Keratinocyte (primary cell): Measurements from ENCODE around the gene PRDM11. TPM values are rescaled to one million over a fixed set of nuclear protein-coding genes. Genes with fewer than 3 reads are reported as not detected.

Experiments
- DNase-seq: peaks from one replicate; pipeline ENCODE4 v3.0.0-alpha.2; 2011; ENCODE audit warnings: low read depth, missing footprints, low spot score
- FAIRE-seq: peaks from 2 replicates; lab custom pipeline; 2011; peaks lifted over from hg19 to GRCh38; lab: Jason Lieb, UNC
- H2AFZ ChIP-seq: 2 replicates; pipeline ENCODE4 v1.6.0; 2012; ENCODE audit warnings: low read length, control low read depth, inconsistent platforms; ENCODE audit not compliant: control insufficient read depth
- H3K27ac ChIP-seq: 2 replicates; pipeline ENCODE4 v1.5.1; 2011; ENCODE audit warnings: low read length; ENCODE audit not compliant: control insufficient read depth, insufficient read depth
- H3K27me3 ChIP-seq: 3 replicates; pipeline ENCODE4 v1.6.0; 2011; ENCODE audit warnings: low read length; ENCODE audit not compliant: control insufficient read depth, insufficient read depth; ENCODE audit errors: extremely low read depth
- H3K36me3 ChIP-seq, 2 experiments: 2 replicates in 1 of 2; 3 replicates in 1 of 2; pipeline ENCODE4 v1.5.1; 2011; ENCODE audit warnings: low read length in 2 of 2, mild to moderate bottlenecking in 1 of 2; ENCODE audit not compliant: control insufficient read depth in 2 of 2, insufficient read depth in 2 of 2; ENCODE audit errors: extremely low read depth in 1 of 2
- H3K4me1 ChIP-seq: 3 replicates; pipeline ENCODE4 v1.5.1; 2011; ENCODE audit warnings: low read length; ENCODE audit not compliant: control insufficient read depth, insufficient read depth; ENCODE audit errors: extremely low read depth
- H3K4me2 ChIP-seq: 3 replicates; pipeline ENCODE4 v1.6.0; 2011; ENCODE audit warnings: low read depth, low read length; ENCODE audit not compliant: control insufficient read depth, insufficient read depth; ENCODE audit errors: extremely low read depth
- H3K4me3 ChIP-seq, 3 experiments: fragments of 200-600 bp in 1 of 3; sonication (generic) in 1 of 3; 2 replicates in 2 of 3; 3 replicates in 1 of 3; pipeline ENCODE4 v1.5.1; 2011 to 2016; ENCODE audit warnings: low read length in 3 of 3, mild to moderate bottlenecking in 3 of 3, control low read depth in 2 of 3, inconsistent platforms in 1 of 3, low read depth in 1 of 3, mixed read lengths in 1 of 3, mixed run types in 1 of 3, moderate library complexity in 1 of 3; ENCODE audit not compliant: control insufficient read depth in 2 of 3, insufficient read depth in 2 of 3; ENCODE audit errors: extremely low read depth in 1 of 3
- H3K79me2 ChIP-seq: 2 replicates; pipeline ENCODE4 v1.6.0; 2012; ENCODE audit warnings: low read length; ENCODE audit not compliant: control insufficient read depth, insufficient read depth
- H3K9ac ChIP-seq: 3 replicates; pipeline ENCODE4 v1.6.0; 2011; ENCODE audit warnings: low read length; ENCODE audit not compliant: control insufficient read depth, insufficient read depth; ENCODE audit errors: extremely low read depth
- H3K9me1 ChIP-seq: 3 replicates; pipeline ENCODE4 v1.6.0; 2011; ENCODE audit warnings: low read length; ENCODE audit not compliant: control insufficient read depth, insufficient read depth; ENCODE audit errors: extremely low read depth
- H3K9me3 ChIP-seq: 2 replicates; pipeline ENCODE4 v1.5.1; 2012; ENCODE audit warnings: low read depth, low read length; ENCODE audit not compliant: control insufficient read depth
- H4K20me1 ChIP-seq: 3 replicates; pipeline ENCODE4 v1.6.0; 2011; ENCODE audit warnings: low read length; ENCODE audit not compliant: control insufficient read depth, insufficient read depth; ENCODE audit errors: extremely low read depth
- EZH2 ChIP-seq: IDR thresholded peaks from one replicate; pipeline ENCODE4 v1.6.1; 2012; ENCODE audit warnings: inconsistent platforms, mild to moderate bottlenecking, low read length, moderate library complexity
- dilution Hi-C: fragments of 300-500 bp; cut with MboI; formaldehyde crosslinking; loops from one replicate; pipeline ENCODE4 v1.7.0; 2020; ENCODE audit warnings: low sequenced_read_pairs; ENCODE audit not compliant: extremely low pct_ligation_motif_present
- polyA plus RNA-seq, 5 experiments: library from polyadenylated mRNA; depleted of rRNA in 3 of 5; stranded (reverse) in 3 of 5; stranded (forward) in 1 of 5; unstranded in 1 of 5; fragments of >200 nt; gene quantifications; 1 replicate in 1 of 5; 2 replicates in 3 of 5; 3 replicates in 1 of 5; pipeline versions ENCODE4 v1.2.1 to v1.2.3, GENCODE V29; 2011 to 2012; ENCODE audit warnings: missing spikeins in 2 of 5, low read depth in 1 of 5, low replicate concordance in 1 of 5
- TF ChIP-seq, protein P1 (sequence below), 3 experiments: IDR thresholded peaks in 1 of 3; conservative IDR thresholded peaks in 1 of 3; optimal IDR thresholded peaks in 1 of 3; 2 replicates in 2 of 3; 3 replicates in 1 of 3; pipeline versions ENCODE3 to v1.5.1; 2011; ENCODE audit warnings: low read length in 3 of 3, mild to moderate bottlenecking in 3 of 3, moderate library complexity in 2 of 3, control low read depth in 1 of 3, inconsistent platforms in 1 of 3; ENCODE audit not compliant: insufficient read depth in 2 of 3; ENCODE audit errors: extremely low read depth in 1 of 3

Gene PRDM11
- polyA plus RNA-seq, 1 donor (not counting 4 experiments of a cell fraction or from before 2014, with no cell fraction given): 2.1 TPM

DNA sequence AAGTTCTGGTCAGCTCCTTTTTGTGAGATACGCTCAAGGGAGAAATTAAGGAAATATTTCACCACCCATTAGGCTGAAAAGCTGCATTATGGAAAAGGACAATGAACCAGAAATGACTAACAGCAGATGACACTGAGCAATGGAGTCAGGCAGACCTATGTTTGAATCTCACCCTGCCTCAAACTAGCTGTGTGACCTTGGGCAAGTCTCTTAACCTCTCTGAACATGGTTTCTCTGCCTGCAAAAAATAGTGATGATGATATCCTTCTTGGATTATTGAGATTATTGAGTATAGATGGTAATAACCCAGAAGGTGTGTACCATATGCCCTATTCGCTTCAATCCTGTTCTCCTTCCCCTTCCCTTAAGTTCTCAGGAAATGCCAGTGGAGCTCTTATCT, 2.9 kb upstream of the PRDM11 start:
- Histone ChIP-seq H3K9me1 (no peaks in the 10 kb centered on the region), H3K4me1 (peaks cover 14% of the 10 kb centered on the region), H4K20me1 (no peaks in the 10 kb centered on the region), H3K4me3 (no peak overlapping the region), H3K4me2 (no peak overlapping the region), H3K36me3 (no peaks in the 10 kb centered on the region), H3K27me3 (peaks cover 15% of the 10 kb centered on the region), H2AFZ (no peak overlapping the region), H3K79me2 (no peaks in the 10 kb centered on the region), H3K9ac (no peak overlapping the region), H3K27ac (no peak overlapping the region), H3K9me3 (no peaks in the 10 kb centered on the region)
- TF ChIP-seq EZH2: no peak
- TF ChIP-seq, protein P1, sequence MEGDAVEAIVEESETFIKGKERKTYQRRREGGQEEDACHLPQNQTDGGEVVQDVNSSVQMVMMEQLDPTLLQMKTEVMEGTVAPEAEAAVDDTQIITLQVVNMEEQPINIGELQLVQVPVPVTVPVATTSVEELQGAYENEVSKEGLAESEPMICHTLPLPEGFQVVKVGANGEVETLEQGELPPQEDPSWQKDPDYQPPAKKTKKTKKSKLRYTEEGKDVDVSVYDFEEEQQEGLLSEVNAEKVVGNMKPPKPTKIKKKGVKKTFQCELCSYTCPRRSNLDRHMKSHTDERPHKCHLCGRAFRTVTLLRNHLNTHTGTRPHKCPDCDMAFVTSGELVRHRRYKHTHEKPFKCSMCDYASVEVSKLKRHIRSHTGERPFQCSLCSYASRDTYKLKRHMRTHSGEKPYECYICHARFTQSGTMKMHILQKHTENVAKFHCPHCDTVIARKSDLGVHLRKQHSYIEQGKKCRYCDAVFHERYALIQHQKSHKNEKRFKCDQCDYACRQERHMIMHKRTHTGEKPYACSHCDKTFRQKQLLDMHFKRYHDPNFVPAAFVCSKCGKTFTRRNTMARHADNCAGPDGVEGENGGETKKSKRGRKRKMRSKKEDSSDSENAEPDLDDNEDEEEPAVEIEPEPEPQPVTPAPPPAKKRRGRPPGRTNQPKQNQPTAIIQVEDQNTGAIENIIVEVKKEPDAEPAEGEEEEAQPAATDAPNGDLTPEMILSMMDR (optimal IDR thresholded peaks at IDR 0.05 in 1 of 3, IDR thresholded peaks at IDR 0.05 in 1 of 3, conservative IDR thresholded peaks at IDR 0.05 in 1 of 3; ENCODE audit: extremely low read depth in 1 of 3, insufficient read depth in 2 of 3, low read length in 3 of 3): no peak
- FAIRE-seq (no peak), DNase-seq (no peak)
- dilution Hi-C loops: no loop called here

DNA sequence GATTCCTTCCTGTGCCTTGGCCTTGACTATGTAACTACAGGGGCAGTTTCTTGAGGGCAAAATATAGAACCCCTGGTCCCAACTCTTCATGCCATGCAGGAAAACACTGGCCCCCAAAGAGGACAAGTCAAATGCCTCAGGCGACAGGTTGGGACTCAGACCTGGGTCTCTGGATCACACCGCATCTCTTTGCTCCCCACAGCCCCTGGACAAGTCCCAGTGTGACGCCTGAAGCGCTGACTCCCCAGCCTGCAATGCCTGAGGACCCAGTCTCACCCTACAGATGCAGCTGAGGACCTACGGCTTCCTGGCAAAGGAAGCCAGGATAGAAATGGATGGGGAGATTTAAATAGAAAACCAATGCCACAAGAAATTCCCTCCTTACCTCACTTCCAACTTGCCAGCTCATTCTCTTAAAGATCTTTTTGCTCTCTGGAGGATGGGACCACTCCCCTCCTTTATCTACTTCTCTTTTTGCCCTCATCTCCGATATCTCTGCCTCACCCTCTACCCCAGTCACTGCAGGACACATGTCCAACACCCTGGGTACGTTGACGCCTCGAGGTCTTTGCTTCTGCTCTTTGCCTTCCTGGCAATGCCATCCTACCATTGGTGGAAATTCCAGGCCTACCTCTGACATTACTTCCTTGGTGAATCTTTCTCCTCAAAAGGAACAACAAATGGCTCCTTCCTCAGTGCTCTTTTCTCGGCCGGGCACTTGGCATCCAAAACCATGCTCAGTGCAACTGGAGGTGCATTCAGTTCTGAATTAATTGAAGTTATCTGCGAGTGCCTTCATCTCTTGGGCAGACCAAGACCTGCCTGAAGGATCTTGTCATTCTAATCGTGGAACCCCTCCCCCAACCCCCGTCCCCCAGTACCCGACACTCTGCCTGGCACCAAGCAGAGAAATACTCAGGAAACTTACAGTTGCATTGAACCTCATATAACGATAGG, 2.0 kb upstream of the PRDM11 start:
- H3K9ac ChIP-seq: no peak overlapping the region
- DNase-seq (no peak), FAIRE-seq (no peak)
- H3K79me2 ChIP-seq: no peaks in the 10 kb centered on the region
- H3K27ac ChIP-seq: no peak overlapping the region
- H3K9me3 ChIP-seq: no peaks in the 10 kb centered on the region
- TF ChIP-seq, protein P1 (optimal IDR thresholded peaks at IDR 0.05 in 1 of 3, IDR thresholded peaks at IDR 0.05 in 1 of 3, conservative IDR thresholded peaks at IDR 0.05 in 1 of 3; ENCODE audit: extremely low read depth in 1 of 3, insufficient read depth in 2 of 3, low read length in 3 of 3): no peak
- no peak for TF ChIP-seq EZH2
- peaks cover 15% of the 10 kb centered on the region for H3K27me3 ChIP-seq
- no peaks in the 10 kb centered on the region for H4K20me1 ChIP-seq
- dilution Hi-C loops: no loop called here
- H3K4me2 ChIP-seq: no peak overlapping the region
- no peak overlapping the region for H3K4me3 ChIP-seq
- no peaks in the 10 kb centered on the region for H3K36me3 ChIP-seq
- no peak overlapping the region for H2AFZ ChIP-seq
- H3K4me1 ChIP-seq: peaks cover 14% of the 10 kb centered on the region
- H3K9me1 ChIP-seq: no peaks in the 10 kb centered on the region
